GM19043 (cell line): Measurements from ENCODE around the gene TIAL1.
"Not testable (repeated sequence)": the region's sequence is repeated elsewhere in the genome, so short reads cannot be mapped to it uniquely, and the experiment has no call there.

ENCODE experiments used
- ATAC-seq: cut with Tn5 transposase; IDR thresholded peaks from one replicate; pipeline ENCODE4 v1.9.1; 2021; ENCODE audit warnings: low read depth; ENCODE audit not compliant: unreplicated experiment

TIAL1 gene

GRCh38 chr10:119616882-119617570, 20.3 kb upstream of the TIAL1 start:
- no peak for ATAC-seq

- no peak for ATAC-seq
Measured at GRCh38 chr10:119614686-119615085, 17.9 kb upstream of the TIAL1 start.

DNA sequence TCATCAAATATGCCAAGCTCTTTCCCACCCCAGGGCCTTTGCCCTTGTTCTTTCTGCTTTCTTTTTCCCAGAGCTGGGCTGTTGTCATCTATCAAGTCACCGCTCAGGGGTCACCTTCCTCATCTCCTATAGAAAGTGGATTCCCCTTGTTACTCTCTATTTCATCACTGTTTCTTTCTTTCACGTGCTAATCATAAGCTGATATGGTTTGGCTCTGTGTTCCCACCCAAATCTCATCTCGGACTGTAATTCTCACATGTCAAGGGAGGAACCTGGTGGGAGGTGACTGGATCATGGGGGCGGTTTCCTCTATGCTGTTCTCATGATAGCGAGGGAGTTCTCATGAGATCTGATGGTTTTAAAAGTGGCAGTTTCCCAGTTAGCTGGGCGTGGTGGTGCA, 17.0 kb upstream of the TIAL1 start:
- no peak for ATAC-seq

DNA sequence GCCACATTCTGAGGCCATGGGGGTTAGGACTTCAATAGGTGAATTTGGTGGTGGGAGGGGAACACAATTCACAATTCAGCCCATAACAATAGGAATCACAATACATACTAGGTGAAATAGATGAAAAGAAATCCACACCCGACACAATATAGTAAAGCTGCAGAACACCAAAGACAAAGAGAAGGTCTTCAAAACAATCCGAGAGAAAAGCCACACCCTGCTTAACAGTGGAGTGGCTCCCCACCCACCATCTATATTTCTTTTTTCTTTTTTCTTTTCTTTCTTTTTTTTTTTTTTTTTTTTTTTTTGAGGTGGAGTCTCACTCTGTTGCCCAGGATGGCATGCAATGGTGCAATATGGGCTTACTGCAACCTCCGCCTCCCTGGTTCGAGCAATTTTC, 14.7 kb upstream of the TIAL1 start:
- ATAC-seq = no peak

DNA sequence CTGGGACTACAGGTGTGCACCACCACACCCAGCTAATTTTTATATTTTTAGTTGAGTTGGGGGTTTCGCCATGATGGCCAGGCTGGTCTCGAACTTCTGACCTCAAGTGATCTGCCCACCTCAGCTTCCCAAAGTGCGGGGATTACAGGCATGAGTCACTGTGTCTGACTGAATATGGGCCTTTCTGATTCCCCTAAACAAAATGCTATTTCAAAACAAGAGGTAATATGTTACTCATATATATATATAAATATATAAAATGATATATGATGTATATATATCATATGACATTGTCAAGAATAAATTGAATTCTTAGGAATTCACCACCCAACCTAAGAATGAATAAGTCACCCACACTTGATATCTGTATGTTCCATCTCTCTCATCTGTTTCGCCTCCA, 12.8 kb upstream of the TIAL1 start:
- ATAC-seq = no peak

DNA sequence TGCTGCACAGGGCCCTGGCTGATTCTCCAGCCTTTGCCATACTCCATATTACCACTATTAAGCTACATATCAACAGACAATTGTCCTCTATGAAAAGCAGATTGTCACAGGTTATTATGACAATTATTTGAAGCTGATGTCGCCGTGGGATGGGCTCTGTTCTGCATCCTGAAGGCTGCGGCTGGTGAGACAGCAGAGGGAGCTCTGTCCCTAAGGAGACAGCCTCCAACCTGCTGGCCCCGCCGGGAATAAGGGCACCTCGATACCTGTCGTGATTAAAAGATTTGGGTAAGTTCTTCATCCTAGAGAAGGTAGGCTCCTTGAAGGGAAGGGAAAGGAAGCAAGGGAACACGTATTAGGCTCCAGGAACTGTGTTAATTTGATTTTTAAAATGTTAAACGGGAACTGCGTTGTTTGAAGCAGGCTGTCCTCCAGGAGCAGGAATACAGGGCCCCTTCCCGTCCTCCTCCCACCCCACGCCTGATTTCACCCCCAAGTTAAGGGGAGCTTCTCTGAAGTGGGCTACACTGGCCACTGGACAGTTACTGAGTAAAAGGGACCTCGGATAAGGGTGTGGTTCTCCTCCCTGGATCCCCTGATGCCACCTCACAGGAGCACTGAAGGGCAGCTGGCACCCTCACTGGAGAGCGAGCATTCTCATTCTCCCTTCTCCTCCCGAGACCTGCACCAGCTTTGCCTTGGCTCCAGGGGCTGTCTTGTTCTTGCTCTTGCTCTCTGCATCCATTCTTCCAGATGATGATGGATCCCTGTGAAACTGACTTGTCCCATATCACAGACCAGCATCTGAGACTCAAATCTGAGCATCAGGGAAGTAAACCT, 11.8 kb upstream of the TIAL1 start:
- no peak for ATAC-seq

DNA sequence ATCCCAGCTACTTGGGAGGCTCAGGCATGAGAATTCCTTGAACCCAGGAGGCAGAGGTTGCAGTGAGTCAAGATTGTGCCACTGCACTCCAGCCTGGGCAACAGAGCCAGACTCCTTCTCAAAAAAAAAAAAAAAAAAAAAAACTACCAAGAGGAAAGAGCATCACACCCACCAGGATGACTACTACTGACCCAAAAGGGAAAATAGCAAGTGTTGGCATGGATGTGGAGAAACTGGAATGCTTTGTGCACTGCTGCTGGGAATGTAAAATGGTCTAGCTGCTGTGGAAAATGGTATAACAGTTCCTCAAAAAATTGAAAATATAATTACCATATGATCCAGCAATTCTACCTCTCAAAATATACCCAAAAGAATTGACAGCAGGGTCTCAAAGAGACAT, 7.7 kb upstream of the TIAL1 start:
- no peak for ATAC-seq

DNA sequence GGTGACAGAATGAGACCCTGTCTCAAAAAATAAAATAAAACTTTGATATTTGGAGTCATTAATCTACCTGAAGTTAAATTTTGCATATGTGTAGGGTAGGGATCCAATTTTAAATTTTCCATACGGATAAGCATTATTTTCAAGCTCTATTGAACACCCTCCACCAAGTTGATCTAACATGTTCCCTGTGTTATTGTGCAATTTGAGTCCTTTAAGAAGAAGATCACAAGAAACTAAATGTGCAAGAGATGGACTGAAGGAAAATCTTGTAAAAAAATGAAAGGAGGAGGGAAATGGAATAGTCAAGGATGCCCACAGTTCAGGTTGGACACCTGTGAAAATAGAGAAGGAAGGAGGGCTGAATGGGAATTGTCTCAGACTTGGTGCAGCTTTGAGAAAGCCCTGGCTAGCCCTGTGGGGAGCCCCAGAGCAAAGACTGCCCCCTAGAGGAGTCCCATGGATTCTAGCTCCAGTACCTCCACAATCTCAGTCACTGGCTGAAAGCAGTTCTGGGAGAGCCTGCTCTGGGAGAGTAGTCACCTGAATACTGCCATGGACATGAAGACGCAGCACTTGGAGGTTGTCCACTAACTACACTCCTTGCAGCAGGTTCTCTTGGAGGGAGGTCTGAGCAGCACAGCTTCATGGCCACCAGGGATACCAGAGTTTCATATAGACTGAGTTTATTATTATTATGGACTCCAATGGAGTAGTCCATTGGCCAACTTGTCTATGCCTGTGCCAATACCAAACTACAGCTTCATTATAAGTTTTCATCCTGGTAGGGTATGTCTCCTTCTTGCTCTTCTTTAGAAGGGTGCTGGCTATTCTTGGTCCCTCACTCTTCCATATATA, 5.7 kb upstream of the TIAL1 start:
- no peak for ATAC-seq

DNA sequence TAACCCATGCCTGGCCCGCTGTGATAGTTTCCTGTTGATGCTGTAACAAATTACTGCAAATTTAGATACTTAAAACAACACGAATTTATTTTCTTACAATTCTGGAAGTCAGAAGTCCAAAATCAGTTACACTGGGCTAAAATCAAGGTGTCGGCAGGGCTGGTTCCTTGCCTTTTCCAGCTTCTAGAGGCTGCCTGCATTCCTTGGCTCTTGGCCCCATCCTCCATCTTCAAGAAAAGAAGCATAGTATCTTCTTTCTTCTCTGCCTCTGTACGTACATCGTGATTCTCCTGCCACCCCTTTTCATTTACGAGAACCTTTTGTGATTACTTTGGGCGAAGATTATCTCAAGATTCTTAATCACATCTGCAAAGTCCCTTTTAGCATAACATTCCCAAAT, 1.6 kb upstream of the TIAL1 start:
- no peak for ATAC-seq

DNA sequence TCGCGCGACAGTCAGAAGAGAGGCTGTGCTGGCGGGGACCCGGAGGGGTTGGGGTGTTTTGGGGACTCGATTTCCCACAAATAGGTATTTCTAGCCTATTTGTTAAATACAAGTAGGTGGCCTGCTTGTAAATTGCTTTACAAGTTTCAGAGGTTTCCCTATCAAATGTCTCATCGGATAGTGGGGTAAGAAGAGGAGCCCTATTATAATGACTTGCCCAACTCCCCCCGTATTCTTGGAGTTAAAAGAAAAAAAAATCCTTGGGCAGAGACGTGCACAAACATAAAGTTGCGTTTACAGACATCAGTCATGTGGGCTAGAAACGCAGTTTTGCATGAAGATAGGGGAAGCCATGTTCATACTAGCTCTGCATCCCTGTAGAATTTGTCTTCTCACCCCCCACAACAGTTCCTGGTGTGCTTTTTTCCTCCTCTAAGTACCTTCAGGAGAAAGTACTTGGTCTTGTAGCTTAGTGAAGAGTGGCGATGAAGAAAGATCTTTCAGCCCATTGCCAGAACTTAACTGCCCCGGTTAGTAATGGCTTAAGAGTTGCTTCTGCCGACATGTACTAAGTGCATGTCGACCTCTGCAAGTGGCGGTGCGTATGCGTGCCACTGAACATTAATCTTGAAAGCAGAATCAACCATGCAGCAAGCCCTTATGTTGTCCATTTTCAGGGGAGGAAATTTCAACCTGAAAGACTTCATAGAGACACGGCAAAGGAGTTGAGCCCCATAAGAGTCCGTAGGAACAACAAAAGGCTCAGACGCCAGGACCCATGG, 832 bp upstream of the TIAL1 start:
- peak; percentile 24 for ATAC-seq

DNA sequence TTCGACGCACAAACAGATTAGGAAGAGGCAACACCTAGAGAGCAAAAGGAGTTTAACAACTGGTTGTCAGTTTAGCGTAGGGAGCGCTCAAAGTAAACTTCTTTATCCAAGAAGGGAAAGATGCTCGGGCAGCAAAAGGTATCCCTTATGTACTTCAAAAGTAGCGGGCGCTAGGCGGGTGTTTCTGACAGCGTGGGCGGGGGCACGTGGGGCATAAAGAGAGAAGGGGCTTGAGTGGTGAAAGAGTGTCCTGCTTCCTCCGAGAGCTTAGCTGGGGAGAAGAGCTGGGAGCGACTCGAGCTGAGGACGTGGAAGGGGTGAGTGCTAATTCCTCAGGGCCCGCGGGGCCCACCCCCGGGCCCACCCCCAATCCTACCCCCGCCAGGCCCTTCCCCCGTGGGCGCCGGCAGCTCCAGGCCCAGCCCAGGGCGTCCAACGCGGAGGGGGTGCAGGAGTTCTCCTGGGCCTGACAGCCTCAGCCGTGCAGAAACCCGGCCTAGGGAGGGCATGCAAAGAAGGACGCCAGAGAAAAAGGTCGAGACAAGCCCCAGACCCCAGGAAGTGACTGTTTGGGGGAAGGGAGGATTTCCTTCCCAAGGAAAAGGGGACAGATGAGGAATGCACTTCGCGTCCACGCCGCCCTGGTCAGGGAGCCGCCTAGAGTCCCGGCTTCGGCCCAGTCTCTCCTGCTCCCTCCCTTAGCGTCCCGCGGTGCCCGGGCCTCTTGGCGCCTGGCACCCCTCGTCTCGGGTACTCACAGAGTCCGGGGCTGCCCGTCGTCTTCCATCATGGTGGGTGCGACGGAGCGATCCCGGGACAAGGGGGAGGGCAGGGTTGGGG, 868 bp downstream of the TIAL1 start:
- no peak for ATAC-seq

GRCh38 chr10:119595134-119595675, 1.6 kb downstream of the TIAL1 start:
- ATAC-seq = no peak

DNA sequence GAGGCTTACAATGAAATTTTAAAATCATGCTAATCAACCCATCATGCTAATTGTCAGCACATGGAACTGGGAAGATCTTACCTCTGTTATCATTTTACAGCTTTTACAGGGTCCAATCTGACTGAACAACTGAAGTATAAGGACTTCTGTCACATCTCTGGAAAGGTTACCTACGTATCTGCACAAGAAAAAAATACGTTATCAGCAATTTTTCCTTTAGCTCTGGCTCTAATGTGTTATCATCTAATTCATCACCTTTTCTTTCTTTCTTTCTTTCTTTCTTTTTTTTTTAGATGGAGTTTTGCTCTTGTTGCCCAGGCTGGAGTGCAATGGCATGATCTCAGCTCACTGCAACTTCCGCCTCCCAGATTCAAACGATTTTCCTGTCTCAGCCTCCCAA, 8.7 kb downstream of the TIAL1 start:
- no peak for ATAC-seq

GRCh38 chr10:119578355-119578754, 18.4 kb downstream of the TIAL1 start:
- ATAC-seq = no peak

DNA sequence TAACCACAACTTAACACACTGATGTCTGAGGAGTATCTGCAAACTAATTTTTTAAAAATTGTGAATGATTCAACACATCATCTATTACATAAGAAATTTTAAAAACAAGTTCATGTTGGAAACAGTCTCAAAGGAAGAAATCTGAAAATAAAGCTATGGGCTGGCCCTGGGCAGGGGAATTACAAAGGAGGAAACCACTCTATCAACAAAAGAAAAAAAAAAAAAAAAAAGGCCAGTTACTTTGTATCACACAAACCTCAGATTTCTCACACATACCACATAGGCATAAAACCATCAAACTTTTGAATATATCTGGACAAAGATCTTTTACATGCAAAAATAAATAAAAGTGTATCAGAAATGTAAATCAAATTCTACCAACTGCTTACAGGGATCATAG, 20.8 kb downstream of the TIAL1 start:
- no peak for ATAC-seq

GRCh38 chr10:119575506-119575905, 21.3 kb downstream of the TIAL1 start:
- ATAC-seq = no peak

DNA sequence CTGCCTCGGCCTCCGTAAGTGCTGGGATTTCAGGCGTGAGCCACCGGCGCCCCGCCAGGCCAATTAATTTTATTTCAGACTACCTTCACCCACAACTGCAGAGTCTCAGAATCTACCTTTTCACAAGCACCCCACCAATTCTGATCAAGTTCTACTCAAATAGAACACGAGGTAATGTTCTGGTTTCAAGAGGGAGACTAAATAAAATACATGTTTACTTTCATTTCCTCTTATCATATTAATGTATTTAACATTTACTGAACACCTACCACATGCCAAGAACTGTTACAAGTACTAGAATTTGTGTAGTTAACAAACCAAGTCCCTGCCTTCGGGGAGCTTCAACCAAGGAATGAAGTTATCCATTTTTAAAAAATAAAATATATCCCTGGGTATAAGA, 28.8 kb downstream of the TIAL1 start:
- no peak for ATAC-seq

DNA sequence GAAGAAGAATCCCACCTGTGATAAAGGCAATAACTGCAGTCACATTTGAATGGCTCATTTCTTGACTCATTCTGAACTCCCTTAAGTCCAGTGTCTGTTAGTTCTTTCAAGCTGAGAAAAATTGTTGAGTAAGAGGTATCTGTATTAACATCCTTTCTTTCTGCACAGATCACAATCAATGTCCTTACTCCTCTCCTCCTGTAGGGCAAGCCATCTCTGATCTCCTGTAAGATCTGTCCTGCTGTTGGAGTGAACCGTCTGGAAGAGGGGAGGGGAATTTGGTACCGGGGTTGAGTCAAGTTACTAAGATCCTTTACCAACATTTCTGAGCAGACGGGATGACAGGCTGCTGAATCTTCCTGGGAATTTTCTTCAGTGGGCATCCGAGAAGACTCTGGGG, 34.7 kb downstream of the TIAL1 start:
- no peak for ATAC-seq

DNA sequence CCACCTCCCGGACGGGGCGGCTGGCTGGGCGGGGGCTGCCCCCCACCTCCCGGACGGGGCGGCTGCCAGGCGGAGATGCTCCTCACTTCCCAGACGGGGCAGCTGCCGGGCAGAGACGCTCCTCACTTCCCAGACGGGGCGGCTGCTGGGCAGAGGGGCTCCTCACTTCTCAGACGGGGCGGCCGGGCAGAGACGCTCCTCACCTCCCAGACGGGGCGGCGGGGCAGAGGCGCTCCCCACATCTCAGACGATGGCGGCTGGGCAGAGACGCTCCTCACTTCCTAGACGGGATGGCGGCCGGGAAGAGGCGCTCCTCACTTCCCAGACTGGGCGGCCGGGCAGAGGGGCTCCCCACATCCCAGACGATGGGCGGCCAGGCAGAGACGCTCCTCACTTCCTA, 37.3 kb downstream of the TIAL1 start:
- not testable (repeated sequence) for ATAC-seq
